Measurements from ENCODE around the gene KCND3.
"Not testable (repeated sequence)": the region's sequence is repeated elsewhere in the genome, so short reads cannot be mapped to it uniquely, and the experiment has no call there.

Gene KCND3

DNA sequence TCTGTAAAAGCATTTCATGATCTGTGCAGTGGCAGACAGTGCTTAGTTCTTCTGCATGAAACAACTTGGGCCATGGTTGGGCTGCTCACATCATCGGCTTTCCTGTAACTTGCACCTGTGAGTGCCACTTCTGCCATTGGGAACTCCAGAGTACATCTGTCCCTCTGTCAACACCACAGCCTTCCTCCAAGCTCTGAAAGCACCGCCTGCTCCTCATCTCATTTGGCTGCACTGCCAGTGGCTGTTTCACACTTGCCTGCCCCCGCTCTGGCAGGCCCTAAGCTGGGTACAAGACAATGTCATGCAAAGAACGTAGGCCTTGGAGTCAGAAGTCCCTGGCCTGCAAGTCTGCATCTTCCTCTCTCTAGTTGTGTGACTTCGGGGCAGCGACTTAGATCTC is 187.4 kb downstream of the KCND3 start:
- no peak for DNase-seq

GRCh38 chr1:111801071-111801850 is 188.2 kb downstream of the KCND3 start:
- DNase-seq, result no peak

GRCh38 chr1:111799722-111800121 is 189.7 kb downstream of the KCND3 start:
- DNase-seq, result not testable (repeated sequence)

DNA sequence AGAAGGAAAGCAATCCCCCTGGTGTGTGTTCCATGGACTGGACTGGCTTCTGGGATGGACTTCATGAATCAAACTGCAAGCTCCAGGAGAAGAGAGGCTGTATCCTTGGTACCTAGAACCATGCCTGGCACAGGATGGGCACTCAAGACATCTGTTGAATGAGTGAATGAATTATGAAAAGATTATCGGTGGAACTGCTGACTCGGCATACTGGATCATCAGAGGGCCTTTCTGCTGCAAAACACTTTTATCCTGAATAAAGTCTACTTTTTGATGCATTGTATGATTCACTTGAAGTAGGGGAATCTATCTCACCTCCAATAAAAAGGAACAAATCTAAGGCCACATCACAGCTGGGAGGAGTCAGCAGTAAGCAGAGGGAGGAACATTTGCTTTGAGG is 190.9 kb downstream of the KCND3 start:
- no peak for DNase-seq

GRCh38 chr1:111795401-111795800 is 194.1 kb downstream of the KCND3 start:
- DNase-seq, result no peak

GRCh38 chr1:111793923-111794322 is 195.5 kb downstream of the KCND3 start:
- no peak for DNase-seq

- DNase-seq, result no peak
These were observed 197.2 kb downstream of the KCND3 start for GRCh38 chr1:111792249-111792648.

DNA sequence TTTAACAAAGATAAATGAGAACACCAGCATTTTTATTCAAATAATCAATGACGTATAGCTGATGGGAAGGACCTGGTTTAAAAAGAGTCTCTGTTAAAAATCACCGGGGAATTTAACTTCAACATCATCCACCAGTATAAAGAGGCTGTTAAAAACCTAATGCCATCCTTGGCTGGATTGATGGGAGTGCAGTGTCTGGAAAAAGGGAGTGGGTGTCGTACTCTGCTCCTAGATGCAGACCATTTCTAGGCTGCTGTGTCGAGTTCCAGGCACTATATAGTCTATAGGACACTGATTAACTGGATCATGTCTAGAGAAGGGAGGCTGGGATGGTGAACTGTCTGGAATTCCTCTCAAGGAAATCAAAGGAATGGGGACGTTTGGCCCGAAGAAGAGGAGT is 197.7 kb downstream of the KCND3 start:
- no peak for DNase-seq

GRCh38 chr1:111789666-111790316 is 199.7 kb downstream of the KCND3 start:
- DNase-seq, result peak; percentile 45

DNA sequence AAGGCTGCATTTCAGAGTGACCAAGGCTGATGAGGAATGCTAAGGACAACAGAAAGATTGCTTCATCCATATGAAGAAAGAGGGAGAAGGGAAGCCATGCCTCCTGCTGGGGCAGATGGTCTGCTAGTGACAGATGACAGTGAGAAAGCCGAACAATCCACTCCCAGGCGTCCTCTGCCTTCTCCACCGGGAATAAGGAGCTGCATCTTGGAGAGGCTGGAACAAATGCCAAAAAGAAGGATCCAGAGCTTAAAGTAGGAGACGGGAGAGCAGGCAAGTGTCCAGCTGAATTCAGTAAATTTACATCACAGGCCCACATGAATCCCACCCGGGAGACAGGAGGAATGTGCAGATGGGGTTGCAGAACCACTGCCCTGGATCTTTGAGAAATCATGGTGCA is 200.3 kb downstream of the KCND3 start:
- peak; percentile 23 for DNase-seq

DNA sequence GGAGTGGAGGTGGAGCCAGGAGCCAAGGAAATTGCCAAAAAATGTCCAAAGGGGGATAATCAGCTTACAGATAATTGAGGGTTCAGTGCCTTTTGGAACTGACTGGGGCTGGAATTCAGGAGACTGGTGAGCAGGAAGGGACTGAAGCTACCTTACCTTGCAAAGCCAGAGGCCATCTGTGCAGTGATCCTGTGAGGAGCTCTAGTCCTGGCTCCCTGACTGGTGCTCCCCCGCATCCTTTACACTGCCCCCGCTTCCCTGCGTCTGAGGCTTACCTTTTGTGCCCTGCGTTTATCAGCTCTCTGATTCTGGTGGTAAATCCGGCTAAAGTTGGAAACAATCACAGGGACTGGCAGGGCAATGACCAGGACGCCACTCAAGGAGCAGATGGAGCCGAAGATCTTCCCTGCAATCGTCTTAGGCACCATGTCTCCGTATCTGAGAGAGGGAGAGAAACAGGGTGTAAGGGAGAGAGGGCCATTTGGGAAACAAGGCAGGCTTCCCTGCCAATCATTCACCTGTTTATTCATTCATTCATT is 202.7 kb downstream of the KCND3 start:
- DNase-seq, result no peak

DNA sequence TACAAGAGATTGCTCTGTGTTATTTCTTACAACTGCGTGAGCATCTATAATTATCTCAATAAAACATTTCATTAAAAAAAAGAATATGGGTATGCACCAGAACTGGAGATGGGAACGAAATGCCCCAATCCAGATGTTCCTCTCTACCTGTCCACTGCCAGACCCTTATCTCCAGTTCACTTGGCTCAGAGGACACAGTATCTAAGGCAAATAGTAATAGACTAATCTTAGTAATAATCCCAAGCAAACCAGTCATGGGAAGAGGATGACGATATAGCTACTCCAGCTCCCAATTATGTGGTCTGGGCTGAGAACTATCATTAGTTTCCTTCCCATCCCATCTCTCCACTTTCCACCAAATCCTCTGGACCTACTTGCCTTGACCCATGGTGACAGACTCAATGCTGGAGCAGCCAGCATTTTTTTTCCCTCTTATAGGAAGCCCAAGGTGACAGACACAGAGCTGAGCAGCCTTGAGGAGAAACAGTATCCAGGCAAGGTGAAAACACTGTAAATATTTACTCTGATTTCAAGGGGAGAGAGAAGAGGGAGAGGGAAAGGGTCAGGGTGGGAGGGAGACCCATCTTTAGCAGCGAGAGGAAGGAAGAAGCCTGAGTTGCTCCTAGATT is 205.1 kb downstream of the KCND3 start:
- DNase-seq, result no peak

DNA sequence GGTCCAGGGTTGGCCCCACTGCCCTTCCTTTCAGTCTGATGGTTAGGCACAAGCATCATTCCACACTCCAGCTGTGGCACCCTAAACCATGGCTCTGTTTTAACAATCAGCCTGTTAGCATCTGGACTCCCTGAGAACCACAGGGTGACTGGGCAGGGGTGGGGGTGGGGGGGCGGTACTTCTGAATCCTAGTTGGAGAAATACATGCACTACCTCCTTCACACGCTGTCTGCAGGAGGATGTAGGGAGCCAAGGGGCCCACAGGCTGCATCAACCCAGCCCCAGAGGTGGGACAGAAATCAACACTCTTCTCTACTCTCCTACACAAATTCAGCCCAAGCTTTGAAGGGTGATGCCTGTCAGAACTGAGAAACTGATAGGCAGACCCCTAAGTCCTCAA is 209.9 kb downstream of the KCND3 start:
- DNase-seq, result no peak

- peak; percentile 92 for DNase-seq
These were observed 210.9 kb downstream of the KCND3 start for GRCh38 chr1:111778541-111779051.

DNA sequence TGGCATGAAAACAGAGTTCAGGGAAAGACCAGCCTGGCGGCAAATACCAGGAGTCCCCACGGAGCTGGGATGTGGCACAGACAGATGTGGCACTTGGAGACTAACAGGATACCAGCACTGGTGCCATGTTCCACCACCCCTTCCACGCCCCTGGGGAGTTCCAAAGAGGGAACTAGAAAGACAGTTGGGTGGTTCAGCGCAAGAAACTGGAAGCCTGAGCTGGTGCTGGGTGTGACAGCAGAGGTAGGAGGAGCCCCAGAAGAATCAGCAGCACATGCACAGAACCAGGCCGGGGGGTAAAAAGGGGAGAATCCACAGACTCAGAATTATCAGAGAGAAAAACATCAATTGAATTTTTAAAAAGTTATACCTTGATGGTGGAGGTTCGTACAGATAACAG is 211.4 kb downstream of the KCND3 start:
- DNase-seq, result no peak

- no peak for DNase-seq
These were observed 212.2 kb downstream of the KCND3 start for GRCh38 chr1:111777301-111777700.

GRCh38 chr1:111776861-111777260 is 212.6 kb downstream of the KCND3 start:
- no peak for DNase-seq

DNA sequence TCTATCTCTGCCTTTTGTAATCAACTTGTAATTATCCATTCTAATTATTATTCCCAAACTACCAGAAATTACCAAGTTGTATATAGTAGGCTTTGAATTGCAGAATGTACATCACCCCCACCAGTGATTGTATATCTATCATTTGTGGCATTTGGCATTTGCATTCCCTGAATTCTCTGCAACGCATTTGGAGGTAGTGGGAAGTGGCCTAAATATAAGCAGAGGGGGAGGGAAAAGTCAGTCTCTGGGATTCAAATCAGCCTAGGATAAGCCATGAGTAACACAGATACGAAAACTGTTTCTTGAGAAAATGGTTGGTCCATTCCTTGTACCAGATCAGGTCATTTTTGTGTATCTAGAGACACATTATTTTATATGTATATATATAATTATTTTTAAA is 213.1 kb downstream of the KCND3 start:
- DNase-seq, result peak; percentile 87

DNA sequence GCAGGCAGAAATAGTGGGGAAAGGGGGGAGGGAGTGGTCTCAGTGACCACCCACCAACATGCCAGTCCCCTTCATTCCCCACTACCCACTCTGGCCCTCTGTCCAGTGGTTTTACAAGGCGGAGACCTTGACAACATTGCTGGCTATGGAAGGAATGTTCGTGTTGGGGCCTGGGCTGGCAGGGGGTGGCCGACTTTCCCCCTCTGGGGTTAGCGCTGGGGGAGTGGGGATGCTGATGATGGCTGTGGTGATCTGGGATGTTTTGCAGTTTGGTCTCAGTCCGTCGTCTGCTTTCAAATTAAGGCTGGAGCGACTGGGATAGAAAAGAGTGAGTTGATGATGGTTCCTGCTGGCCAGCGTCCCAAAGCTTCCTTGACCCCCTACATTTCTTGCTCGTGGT is 213.5 kb downstream of the KCND3 start:
- DNase-seq, result peak; percentile 53

DNA sequence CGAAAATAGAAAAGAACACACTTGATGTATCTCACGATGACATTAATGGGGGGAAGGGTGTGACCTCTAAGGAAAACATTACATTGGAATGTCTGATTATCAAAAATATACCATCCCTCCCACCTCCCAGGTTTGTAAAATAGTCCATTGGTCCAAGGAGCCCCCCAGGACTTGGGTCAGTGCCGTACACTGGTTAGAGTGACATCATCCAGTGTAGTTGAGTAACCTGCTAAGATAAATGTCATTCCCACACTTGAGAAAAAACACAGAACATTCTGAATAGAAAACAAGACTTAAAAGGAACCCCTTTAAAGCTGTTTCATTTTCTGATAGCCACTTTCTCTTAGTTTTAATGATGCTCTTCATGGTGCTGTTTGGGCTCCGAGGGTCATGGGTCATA is 218.6 kb downstream of the KCND3 start:
- no peak for DNase-seq

GRCh38 chr1:111769517-111770146 is 219.8 kb downstream of the KCND3 start:
- peak; percentile 71 for DNase-seq

GRCh38 chr1:111768625-111769024 is 220.8 kb downstream of the KCND3 start:
- no peak for DNase-seq

DNA sequence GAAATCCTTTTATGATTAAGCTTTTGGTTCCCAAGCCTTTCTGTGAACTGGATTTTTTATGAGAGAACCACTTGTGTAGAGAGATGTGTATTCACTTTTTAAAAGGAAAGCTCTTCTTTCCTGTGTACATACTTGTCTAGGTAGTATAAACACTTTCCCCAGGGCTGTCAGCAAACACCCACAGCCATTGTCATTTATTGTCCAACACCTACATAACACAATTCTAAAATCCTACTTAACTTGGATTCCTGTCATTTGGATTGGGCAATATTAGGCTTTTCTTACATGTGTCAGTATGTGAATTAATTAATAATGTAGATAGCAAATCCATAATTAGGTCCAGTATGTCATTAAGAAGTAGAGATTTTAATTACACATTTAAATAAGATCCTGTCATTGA is 221.4 kb downstream of the KCND3 start:
- DNase-seq, result no peak

All from fibroblast of skin of right biceps (primary cell).